IMR-90 (cell line): Measurements from ENCODE around the gene EMD.

Source experiments
- CHD1 ChIP-seq: IDR thresholded peaks from 2 replicates; pipeline ENCODE4 v1.6.1; 2012; ENCODE audit warnings: low read depth, low read length, improper control_type of control experiment
- FOS ChIP-seq: fragments of 150-350 bp; IDR thresholded peaks from 2 replicates; pipeline ENCODE4 v1.6.1; 2016; ENCODE audit warnings: low read depth, low read length
- RFX5 ChIP-seq: IDR thresholded peaks from 2 replicates; pipeline ENCODE4 v1.8.0; 2012; ENCODE audit warnings: low read depth, mild to moderate bottlenecking, low read length, moderate library complexity
- TF ChIP-seq, protein P1 (sequence below): conservative IDR thresholded peaks from 2 replicates; pipeline ENCODE4 v1.5.1; 2012; ENCODE audit warnings: mild to moderate bottlenecking, low read depth, low read length, improper control_type of control experiment

DNA sequence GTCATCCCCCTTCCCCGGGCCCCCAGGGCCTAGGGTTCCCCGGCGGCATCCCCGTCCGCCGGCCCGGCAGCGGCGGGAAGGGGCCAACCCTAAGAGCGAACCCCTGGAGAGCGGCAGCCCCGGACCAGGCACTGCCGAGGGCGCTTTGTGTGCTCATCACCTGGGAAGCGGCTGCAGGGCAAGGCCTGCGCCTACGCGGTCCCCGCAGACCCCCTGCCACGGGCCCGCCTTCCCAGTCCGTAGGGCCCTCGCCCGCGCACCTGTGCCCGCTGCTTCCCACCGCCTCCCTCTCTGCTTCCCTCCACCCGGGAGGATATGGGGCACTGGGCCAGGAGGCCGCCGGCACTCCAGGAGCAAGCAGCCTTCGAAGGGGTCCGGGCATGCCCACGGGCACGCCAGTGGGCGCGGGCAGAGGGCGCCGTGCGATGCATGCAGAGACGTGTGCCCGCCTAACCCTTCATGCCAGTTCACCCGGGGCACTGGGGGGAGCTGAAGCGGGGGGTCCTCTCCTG is 7.2 kb upstream of the EMD start:
- TF ChIP-seq CHD1: no peak
- TF ChIP-seq RFX5: no peak
- TF ChIP-seq, protein P1, sequence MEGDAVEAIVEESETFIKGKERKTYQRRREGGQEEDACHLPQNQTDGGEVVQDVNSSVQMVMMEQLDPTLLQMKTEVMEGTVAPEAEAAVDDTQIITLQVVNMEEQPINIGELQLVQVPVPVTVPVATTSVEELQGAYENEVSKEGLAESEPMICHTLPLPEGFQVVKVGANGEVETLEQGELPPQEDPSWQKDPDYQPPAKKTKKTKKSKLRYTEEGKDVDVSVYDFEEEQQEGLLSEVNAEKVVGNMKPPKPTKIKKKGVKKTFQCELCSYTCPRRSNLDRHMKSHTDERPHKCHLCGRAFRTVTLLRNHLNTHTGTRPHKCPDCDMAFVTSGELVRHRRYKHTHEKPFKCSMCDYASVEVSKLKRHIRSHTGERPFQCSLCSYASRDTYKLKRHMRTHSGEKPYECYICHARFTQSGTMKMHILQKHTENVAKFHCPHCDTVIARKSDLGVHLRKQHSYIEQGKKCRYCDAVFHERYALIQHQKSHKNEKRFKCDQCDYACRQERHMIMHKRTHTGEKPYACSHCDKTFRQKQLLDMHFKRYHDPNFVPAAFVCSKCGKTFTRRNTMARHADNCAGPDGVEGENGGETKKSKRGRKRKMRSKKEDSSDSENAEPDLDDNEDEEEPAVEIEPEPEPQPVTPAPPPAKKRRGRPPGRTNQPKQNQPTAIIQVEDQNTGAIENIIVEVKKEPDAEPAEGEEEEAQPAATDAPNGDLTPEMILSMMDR: no peak
- TF ChIP-seq FOS: no peak
